Spinal cord (tissue), 10 donors: Measurements from ENCODE around the gene MAP6. TPM values are rescaled to one million over a fixed set of nuclear protein-coding genes. Genes with fewer than 3 reads are reported as not detected.
A peak's percentile ranks its signal among the peaks of the same experiment; 100 is the strongest.

ENCODE experiments used
- DNase-seq, 6 donors: peaks; one replicate each; pipeline versions ENCODE4 v3.0.0 to v3.0.0-alpha.2; 2013 to 2015; ENCODE audit warnings: low spot score in 6 of 6, low read depth in 4 of 6
- H3K27ac ChIP-seq: one replicate; pipeline ENCODE4 v1.5.1; 2013; ENCODE audit warnings: low read depth, low read length, control low read depth
- H3K27me3 ChIP-seq: one replicate; pipeline ENCODE4 v1.6.1; 2013; ENCODE audit warnings: low read length; ENCODE audit not compliant: control insufficient read depth, insufficient read depth
- H3K36me3 ChIP-seq: one replicate; pipeline ENCODE4 v1.6.1; 2013; ENCODE audit warnings: low read length; ENCODE audit not compliant: control insufficient read depth, insufficient read depth
- H3K4me1 ChIP-seq: one replicate; pipeline ENCODE4 v1.6.1; 2013; ENCODE audit warnings: low read length; ENCODE audit not compliant: control insufficient read depth, insufficient read depth
- H3K4me3 ChIP-seq: one replicate; pipeline ENCODE4 v1.5.1; 2013; ENCODE audit warnings: low read depth, low read length, control low read depth
- H3K9me3 ChIP-seq: one replicate; pipeline ENCODE4 v1.6.1; 2013; ENCODE audit warnings: low read length; ENCODE audit not compliant: control insufficient read depth, insufficient read depth
- WGBS: methylation state at CpG from one replicate; pipeline ENCODE4 v1.1.5; 2013; ENCODE audit warnings: missing lambda C conversion rate; ENCODE audit not compliant: insufficient coverage; 5-methylcytosine and 5-hydroxymethylcytosine counted together
- polyA plus RNA-seq, 2 donors: library from polyadenylated mRNA; unstranded; fragments of 120-200 nt; gene quantifications; one replicate each; pipeline ENCODE4 v1.2.1, GENCODE V29; 2013; ENCODE audit not compliant: insufficient read length in 2 of 2
- total RNA-seq, 2 donors: library from RNA; depleted of rRNA in 1 of 2; stranded (reverse); fragments of 120-200 nt in 1 of 2; fragments of >200 nt in 1 of 2; gene quantifications; one replicate each; pipeline versions ENCODE4 v1.2.3 to v1.2.4, GENCODE V29; 2013 to 2014
- donor health status: healthy.

MAP6 gene
- total and polyA plus RNA-seq, 4 donors: 64.5 to 190 (median 125) TPM

DNA sequence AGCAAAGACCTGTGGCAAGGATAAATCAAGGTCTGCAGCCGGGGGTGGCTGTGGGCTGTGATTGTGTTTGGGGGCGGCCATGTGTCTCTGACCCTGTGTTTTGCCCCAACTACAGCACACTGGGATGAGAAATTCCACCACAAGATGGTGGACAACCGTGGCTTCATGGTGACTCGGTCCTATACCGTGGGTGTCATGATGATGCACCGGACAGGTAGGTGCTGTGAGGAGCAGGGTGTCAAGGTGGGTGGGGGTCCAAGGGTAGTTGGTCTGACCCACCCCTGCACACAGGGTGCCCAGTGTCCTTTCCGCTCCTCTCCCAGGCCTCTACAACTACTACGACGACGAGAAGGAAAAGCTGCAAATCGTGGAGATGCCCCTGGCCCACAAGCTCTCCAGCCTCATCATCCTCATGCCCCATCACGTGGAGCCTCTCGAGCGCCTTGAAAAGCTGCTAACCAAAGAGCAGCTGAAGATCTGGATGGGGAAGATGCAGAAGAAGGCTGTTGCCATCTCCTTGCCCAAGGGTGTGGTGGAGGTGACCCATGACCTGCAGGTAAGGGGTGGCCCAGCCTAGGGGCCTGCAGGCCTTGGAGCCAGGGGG is 100.1 kb downstream of the MAP6 start:
- H3K4me1 ChIP-seq: peaks cover 12% of the 10 kb centered on the region
- no peak overlapping the region for H3K4me3 ChIP-seq
- no peak overlapping the region for H3K27ac ChIP-seq
- H3K9me3 ChIP-seq: no peaks in the 10 kb centered on the region
- peaks cover 57% of the 10 kb centered on the region for H3K36me3 ChIP-seq
- no peak for DNase-seq
- H3K27me3 ChIP-seq: no peaks in the 10 kb centered on the region
- 99% methylated on average over 12 of the region's 14 CpGs for WGBS

DNA sequence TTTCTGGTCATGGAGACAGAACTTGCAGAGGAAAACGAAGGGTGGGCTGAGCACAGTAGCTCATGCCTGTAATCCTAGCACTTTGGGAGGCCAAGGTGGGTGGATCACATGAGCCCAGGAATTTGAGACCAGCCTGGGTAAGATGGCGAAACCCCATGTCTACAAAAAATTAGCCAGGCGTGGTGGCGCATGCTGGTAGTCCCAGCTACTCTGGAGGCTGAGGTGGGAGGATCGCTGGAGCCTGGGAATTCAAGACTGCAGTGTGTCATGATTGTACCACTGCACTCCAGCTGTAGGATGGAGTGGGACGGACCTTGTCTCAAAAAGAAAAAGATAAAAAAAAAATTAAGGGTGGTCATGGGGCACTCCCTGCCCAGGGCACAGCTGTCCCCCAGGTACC is 100.9 kb downstream of the MAP6 start:
- Histone ChIP-seq H3K27me3 (no peaks in the 10 kb centered on the region), H3K4me3 (no peak overlapping the region), H3K9me3 (no peaks in the 10 kb centered on the region), H3K27ac (no peak overlapping the region), H3K36me3 (peaks cover 57% of the 10 kb centered on the region), H3K4me1 (peaks cover 20% of the 10 kb centered on the region)
- DNase-seq: no peak
- WGBS: 96% methylated on average over 6 of the region's 6 CpGs

DNA sequence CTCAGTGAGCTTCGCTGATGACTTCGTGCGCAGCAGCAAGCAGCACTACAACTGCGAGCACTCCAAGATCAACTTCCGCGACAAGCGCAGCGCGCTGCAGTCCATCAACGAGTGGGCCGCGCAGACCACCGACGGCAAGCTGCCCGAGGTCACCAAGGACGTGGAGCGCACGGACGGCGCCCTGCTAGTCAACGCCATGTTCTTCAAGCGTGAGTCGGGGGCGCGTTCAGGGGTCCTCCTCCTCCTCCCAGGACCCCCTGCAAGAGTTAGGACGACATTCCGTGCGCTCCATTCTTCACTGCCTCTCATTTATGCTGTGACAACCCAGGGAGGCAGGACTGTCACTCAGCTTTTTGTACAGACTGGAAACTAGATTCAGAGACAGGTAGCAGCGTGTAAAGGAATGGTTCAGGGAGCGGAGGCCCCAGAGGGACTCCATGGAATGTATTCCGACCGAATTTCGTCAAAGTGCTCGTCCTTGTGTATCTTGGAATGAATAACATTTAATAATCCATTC is 102.0 kb downstream of the MAP6 start:
- Histone ChIP-seq H3K4me3 (no peak overlapping the region), H3K36me3 (peaks cover 48% of the 10 kb centered on the region), H3K27ac (no peak overlapping the region), H3K9me3 (no peaks in the 10 kb centered on the region), H3K4me1 (peaks cover 31% of the 10 kb centered on the region), H3K27me3 (peaks cover 8% of the 10 kb centered on the region)
- 96% methylated on average over 25 of the region's 34 CpGs for WGBS
- no peak for DNase-seq

DNA sequence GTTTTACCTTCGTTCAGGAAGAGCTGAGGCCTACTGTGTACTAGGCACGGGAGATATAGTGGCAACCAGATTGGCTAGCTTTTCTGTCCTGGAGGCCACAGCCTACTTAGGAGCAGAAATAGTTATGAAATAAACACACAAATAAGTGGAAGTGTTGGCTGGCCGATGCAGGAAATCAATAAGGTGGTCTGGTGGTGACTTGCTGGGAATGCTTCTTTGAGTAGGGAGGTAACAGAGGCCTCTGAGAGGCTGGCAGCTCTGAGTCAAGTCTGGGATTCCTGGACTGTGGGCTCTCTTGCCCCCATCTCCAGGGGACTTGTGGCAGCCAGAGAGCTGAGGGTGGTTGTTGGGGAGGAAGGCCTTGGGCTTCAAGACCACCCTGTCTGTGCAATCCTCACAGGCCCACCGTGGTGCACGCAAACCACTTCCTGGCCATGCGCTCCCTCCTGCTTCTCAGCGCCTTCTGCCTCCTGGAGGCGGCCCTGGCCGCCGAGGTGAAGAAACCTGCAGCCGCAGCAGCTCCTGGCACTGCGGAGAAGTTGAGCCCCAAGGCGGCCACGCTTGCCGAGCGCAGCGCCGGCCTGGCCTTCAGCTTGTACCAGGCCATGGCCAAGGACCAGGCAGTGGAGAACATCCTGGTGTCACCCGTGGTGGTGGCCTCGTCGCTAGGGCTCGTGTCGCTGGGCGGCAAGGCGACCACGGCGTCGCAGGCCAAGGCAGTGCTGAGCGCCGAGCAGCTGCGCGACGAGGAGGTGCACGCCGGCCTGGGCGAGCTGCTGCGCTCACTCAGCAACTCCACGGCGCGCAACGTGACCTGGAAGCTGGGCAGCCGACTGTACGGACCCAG is 102.7 kb downstream of the MAP6 start:
- peaks cover 10% of the 10 kb centered on the region for H3K27me3 ChIP-seq
- H3K9me3 ChIP-seq: no peaks in the 10 kb centered on the region
- H3K27ac ChIP-seq: no peak overlapping the region
- 94% methylated on average over 42 of the region's 43 CpGs for WGBS
- peaks cover 43% of the 10 kb centered on the region for H3K36me3 ChIP-seq
- DNase-seq: no peak
- no peak overlapping the region for H3K4me3 ChIP-seq
- peaks cover 37% of the 10 kb centered on the region for H3K4me1 ChIP-seq

DNA sequence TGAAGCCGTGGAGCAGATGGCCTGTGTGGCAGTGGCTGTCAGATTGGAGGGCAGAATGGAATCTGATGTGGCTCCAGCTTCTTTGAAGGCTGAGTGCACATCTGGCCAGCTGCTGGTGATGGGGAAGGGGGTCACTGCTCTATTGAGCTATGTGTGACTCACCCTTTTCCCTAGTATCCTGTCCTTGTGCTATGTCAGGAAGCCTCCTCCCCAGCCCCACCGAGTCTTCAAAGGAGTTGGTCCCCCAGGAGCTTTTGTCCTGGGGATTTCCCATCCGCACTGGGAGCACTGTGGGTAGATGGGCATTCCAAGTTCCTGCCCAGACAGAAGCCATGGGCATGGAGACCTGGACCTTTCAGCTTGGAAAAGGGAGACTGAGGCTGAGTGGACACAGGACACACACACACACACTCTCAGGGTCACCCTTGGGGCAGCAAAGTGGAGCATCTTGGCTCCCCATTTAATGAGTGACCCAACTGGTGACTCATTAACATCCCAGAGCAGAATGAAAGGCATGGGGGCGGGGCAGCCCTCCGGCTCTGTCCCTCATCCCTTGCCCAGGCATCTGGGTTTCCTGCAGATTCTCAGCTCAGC is 103.5 kb downstream of the MAP6 start:
- Histone ChIP-seq H3K4me1 (peaks cover 37% of the 10 kb centered on the region), H3K9me3 (no peaks in the 10 kb centered on the region), H3K27ac (no peak overlapping the region), H3K36me3 (peaks cover 38% of the 10 kb centered on the region), H3K4me3 (no peak overlapping the region), H3K27me3 (peaks cover 10% of the 10 kb centered on the region)
- WGBS: 65% methylated on average over 4 of the region's 5 CpGs
- no peak for DNase-seq

DNA sequence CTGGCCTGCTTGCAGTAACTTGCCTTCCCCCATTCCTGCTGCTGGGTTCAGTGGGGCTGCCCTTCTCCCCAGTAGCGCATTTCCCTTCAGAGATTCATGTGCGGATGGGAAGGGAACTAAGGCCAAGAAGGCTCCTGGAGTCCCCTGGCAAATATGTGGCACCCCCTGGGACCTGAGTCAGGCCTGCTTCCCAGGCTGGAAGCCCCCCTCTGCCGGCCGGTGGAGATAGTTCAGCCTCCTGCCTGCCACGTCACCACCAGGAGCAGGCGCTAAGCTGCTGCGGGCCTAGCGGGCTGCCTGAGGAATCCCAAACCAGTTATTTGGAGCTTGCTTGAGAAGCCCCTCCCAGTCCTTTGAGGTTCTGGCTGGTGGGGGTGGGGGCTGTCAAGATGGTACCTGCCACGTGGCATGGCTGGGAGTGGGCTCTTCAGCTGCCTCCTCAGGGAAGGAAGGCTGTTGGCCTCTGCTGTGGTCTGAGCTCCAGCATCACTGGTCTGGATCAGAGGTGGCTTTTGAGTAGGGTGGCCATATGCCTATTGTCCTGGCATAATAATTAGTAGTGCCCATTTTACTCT is 104.8 kb downstream of the MAP6 start:
- peak in 2 of 6 donors; percentile 32 to 49 for DNase-seq
- H3K27ac ChIP-seq: peak overlapping the region; percentile 98
- H3K9me3 ChIP-seq: no peaks in the 10 kb centered on the region
- peaks cover 10% of the 10 kb centered on the region for H3K27me3 ChIP-seq
- H3K36me3 ChIP-seq: peaks cover 35% of the 10 kb centered on the region
- WGBS: 54% methylated on average over 9 of the region's 9 CpGs
- peaks cover 46% of the 10 kb centered on the region for H3K4me1 ChIP-seq
- peak overlapping the region; percentile 96 for H3K4me3 ChIP-seq

DNA sequence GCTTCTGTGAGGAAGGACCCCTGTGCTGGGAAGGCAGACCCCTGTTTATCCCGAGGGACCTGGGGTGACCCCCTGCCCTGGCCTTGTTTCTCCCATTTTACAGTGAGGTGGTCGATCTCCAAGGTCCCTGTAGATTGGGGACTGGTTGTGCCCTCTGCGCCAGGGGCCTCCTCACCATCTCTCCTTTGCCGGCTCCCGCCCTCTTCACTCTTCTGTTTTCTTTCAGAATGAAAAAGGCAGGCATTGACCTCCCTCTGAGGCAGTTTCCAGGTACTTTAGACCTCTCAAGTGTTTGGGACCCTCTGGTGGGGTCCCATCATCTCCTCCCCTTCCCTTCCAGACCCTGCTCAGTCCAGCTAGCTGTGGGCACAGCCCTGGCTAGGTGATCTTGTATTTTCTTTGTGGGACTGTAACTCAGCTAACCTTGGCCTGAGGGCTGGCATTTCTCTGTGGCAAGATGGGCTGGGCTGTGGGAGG is 105.3 kb downstream of the MAP6 start:
- Histone ChIP-seq H3K4me3 (peak overlapping the region; percentile 96), H3K9me3 (no peaks in the 10 kb centered on the region), H3K36me3 (peaks cover 30% of the 10 kb centered on the region), H3K27me3 (peaks cover 10% of the 10 kb centered on the region), H3K27ac (peak overlapping the region; percentile 98), H3K4me1 (peaks cover 51% of the 10 kb centered on the region)
- no peak for DNase-seq
- whole genome bisulfite sequencing: 36% methylated on average over 5 of the region's 5 CpGs

DNA sequence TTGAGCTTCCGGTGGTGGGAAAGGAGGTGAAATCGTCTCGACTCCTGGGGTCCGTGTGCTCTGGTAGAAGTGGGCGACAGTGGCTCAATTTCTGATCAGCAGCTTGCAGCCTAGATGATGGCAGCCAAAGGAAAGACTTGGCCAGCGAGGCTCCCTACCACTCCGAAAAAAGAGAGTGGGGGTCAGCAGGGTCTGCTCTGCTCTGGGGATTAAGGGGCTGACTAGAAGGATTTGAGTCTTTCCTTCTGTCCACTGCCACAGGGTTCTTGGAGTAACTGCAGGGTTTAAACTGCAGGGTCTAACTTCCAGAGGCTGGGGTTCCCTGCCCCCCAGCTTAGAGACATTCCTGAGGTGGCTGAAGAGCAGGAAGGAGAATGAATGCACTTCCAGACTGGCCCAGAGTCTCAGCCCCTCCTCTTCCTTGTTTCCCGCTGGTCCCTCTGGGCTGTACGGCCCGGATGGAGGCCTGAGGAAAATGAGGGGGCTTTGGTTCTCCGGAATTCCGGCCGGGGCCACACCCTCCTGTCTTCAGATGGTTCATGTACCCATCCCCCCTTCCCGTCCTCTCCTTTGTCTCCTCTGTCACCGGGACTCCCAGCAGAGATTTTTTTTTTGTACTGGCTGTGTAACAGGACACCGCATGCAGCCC is 105.9 kb downstream of the MAP6 start:
- H3K27ac ChIP-seq: peak overlapping the region; percentile 98
- 3% methylated on average over 14 of the region's 16 CpGs for WGBS
- peaks cover 57% of the 10 kb centered on the region for H3K4me1 ChIP-seq
- peak overlapping the region; percentile 96 for H3K4me3 ChIP-seq
- peaks cover 10% of the 10 kb centered on the region for H3K27me3 ChIP-seq
- no peaks in the 10 kb centered on the region for H3K9me3 ChIP-seq
- DNase-seq: peak in 2 of 6 donors; percentile 43 to 56
- peaks cover 25% of the 10 kb centered on the region for H3K36me3 ChIP-seq
